HEK293 (cell line): ENCODE results near the gene ZBTB21.

ENCODE experiments used
- EGR2 ChIP-seq: fragments of 450-650 bp; formaldehyde crosslinking; IDR thresholded peaks from 2 replicates; pipeline ENCODE4 v1.5.1; 2016; ENCODE audit warnings: low read depth, missing biosample characterization, missing genetic modification characterization
- KLF10 ChIP-seq: fragments of 450-650 bp; IDR thresholded peaks from 2 replicates; pipeline ENCODE4 v1.5.1; 2018; ENCODE audit warnings: missing biosample characterization, mild to moderate bottlenecking, missing genetic modification characterization
- ZNF274 ChIP-seq, 2 experiments: fragments of 200-500 bp in 1 of 2; fragments of 450-650 bp in 1 of 2; sonication (Bioruptor generic) in 1 of 2; formaldehyde crosslinking in 1 of 2; IDR thresholded peaks; 2 replicates each; pipeline versions ENCODE4 v1.5.1 to v1.6.1; 2014 to 2016; ENCODE audit warnings: borderline replicate concordance in 1 of 2, inconsistent platforms in 1 of 2, low read length in 1 of 2, missing biosample characterization in 1 of 2, missing genetic modification characterization in 1 of 2
- TF ChIP-seq, protein P1 (sequence below): fragments of 450-650 bp; formaldehyde crosslinking; IDR thresholded peaks from 2 replicates; pipeline ENCODE4 v1.5.1; 2016; ENCODE audit warnings: missing biosample characterization, missing genetic modification characterization

DNA sequence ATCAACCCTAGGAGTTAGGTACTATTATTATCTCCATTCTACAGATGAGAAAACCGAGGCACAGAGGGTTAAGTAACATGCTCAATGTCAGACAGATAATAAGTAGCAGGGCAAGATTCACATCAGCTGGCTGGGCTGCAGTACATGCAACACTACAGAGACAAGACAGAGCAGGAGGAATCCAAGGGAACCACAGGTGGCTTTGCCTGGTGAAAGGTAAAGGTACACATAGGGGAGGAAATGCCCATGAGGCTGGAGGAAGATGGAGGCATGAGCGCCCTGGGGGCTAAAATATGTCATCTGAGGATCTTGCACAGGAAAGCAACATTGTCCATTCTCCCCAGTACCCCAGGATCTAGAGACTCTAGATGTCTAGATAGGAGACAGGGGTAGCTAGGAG lies 8.4 kb downstream of the ZBTB21 start:
- no peak for TF ChIP-seq KLF10
- no peak for TF ChIP-seq EGR2 (tag by site-specific recombination)
- TF ChIP-seq, protein P1, sequence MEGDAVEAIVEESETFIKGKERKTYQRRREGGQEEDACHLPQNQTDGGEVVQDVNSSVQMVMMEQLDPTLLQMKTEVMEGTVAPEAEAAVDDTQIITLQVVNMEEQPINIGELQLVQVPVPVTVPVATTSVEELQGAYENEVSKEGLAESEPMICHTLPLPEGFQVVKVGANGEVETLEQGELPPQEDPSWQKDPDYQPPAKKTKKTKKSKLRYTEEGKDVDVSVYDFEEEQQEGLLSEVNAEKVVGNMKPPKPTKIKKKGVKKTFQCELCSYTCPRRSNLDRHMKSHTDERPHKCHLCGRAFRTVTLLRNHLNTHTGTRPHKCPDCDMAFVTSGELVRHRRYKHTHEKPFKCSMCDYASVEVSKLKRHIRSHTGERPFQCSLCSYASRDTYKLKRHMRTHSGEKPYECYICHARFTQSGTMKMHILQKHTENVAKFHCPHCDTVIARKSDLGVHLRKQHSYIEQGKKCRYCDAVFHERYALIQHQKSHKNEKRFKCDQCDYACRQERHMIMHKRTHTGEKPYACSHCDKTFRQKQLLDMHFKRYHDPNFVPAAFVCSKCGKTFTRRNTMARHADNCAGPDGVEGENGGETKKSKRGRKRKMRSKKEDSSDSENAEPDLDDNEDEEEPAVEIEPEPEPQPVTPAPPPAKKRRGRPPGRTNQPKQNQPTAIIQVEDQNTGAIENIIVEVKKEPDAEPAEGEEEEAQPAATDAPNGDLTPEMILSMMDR (tag by site-specific recombination) = no peak
- TF ChIP-seq ZNF274 (IDR thresholded peaks at IDR 0.05; ENCODE audit: low read length) = no peak
- TF ChIP-seq ZNF274 (tag by site-specific recombination; IDR thresholded peaks at IDR 0.05; ENCODE audit: borderline replicate concordance) = no peak
